H1 (cell line): ENCODE data around the gene KRT77. TPM values are rescaled to one million over a fixed set of nuclear protein-coding genes. Genes with fewer than 3 reads are reported as not detected.

Source experiments
- CTCF ChIA-PET: fragments of 300-600 bp; sonication (Branson Sonifier 250); formaldehyde crosslinking; loops from one replicate; lab custom pipeline; 2021; ENCODE audit not compliant: partially characterized antibody; lab: Charles Lee
- POLR2A ChIA-PET: fragments of 300-600 bp; sonication (Branson Sonifier 250); formaldehyde crosslinking; loops from one replicate; lab custom pipeline; 2021; ENCODE audit warnings: inconsistent platforms; ENCODE audit not compliant: partially characterized antibody; lab: Charles Lee
- DNase-seq, 2 experiments: peaks; one replicate each; pipeline versions ENCODE4 v3.0.0 to v3.0.0-alpha.2; 2010 to 2022; ENCODE audit warnings: low spot score in 2 of 2, low read depth in 1 of 2, mixed read lengths in 1 of 2
- FAIRE-seq: peaks from 2 replicates; lab custom pipeline; 2011; peaks lifted over from hg19 to GRCh38; lab: Jason Lieb, UNC
- H2AFZ ChIP-seq: 2 replicates; pipeline ENCODE4 v1.8.1; 2012; ENCODE audit warnings: low read length, inconsistent platforms
- H2AK5ac ChIP-seq: 2 replicates; pipeline ENCODE4 v1.6.1; 2013; ENCODE audit warnings: low read depth, low read length
- H2BK120ac ChIP-seq: replicated peaks from 2 replicates; pipeline ENCODE3; 2013; ENCODE audit warnings: low read depth, low read length, inconsistent platforms
- H2BK12ac ChIP-seq: 2 replicates; pipeline ENCODE4 v1.6.1; 2013; ENCODE audit warnings: low read depth, low read length
- H2BK15ac ChIP-seq: 2 replicates; pipeline ENCODE4 v1.6.1; 2013; ENCODE audit warnings: low read length
- H2BK20ac ChIP-seq: 2 replicates; pipeline ENCODE4 v1.6.1; 2013; ENCODE audit warnings: low read length
- H2BK5ac ChIP-seq: 2 replicates; pipeline ENCODE4 v1.6.1; 2013; ENCODE audit warnings: low read depth, low read length
- H3K14ac ChIP-seq: 2 replicates; pipeline ENCODE4 v1.6.1; 2013; ENCODE audit warnings: inconsistent platforms; ENCODE audit not compliant: insufficient read length
- H3K18ac ChIP-seq: 2 replicates; pipeline ENCODE4 v1.6.1; 2013; ENCODE audit warnings: low read length; ENCODE audit errors: extremely low read depth
- H3K23ac ChIP-seq: 2 replicates; pipeline ENCODE4 v1.6.1; 2013; ENCODE audit warnings: inconsistent platforms; ENCODE audit not compliant: insufficient read length
- H3K23me2 ChIP-seq: 2 replicates; pipeline ENCODE4 v1.6.1; 2013; ENCODE audit warnings: low read depth, low read length
- H3K27ac ChIP-seq: 2 replicates; pipeline ENCODE4 v1.6.1; 2011; ENCODE audit warnings: low read depth, low read length, inconsistent platforms
- H3K27me3 ChIP-seq, 4 experiments: replicated peaks in 1 of 4; 1 replicate in 1 of 4; 2 replicates in 3 of 4; pipeline versions ENCODE4 v1.6.1 to v1.8.1; 2011 to 2013; ENCODE audit warnings: low read length in 3 of 4, mild to moderate bottlenecking in 3 of 4, inconsistent platforms in 2 of 4, mixed read lengths in 2 of 4, moderate library complexity in 1 of 4; ENCODE audit not compliant: control insufficient read depth in 3 of 4, insufficient read depth in 3 of 4; ENCODE audit errors: extremely low read depth in 1 of 4
- H3K36me3 ChIP-seq, 4 experiments: 2 replicates each; pipeline versions ENCODE4 v1.6.1 to v1.8.1; 2011 to 2013; ENCODE audit warnings: mild to moderate bottlenecking in 4 of 4, low read length in 3 of 4, moderate library complexity in 2 of 4, control low read depth in 1 of 4, inconsistent platforms in 1 of 4; ENCODE audit not compliant: insufficient read depth in 4 of 4, control insufficient read depth in 2 of 4
- H3K4ac ChIP-seq: replicated peaks from 2 replicates; pipeline ENCODE3; 2013; ENCODE audit warnings: low read length, low read depth, mixed read lengths, inconsistent platforms; ENCODE audit not compliant: insufficient read length
- H3K4me1 ChIP-seq, 4 experiments: replicated peaks in 1 of 4; 1 replicate in 1 of 4; 2 replicates in 3 of 4; pipeline versions ENCODE4 v1.6.1 to v1.8.1; 2011 to 2013; ENCODE audit warnings: low read length in 3 of 4, inconsistent platforms in 2 of 4, mixed read lengths in 1 of 4; ENCODE audit not compliant: insufficient read depth in 4 of 4, control insufficient read depth in 3 of 4
- H3K4me2 ChIP-seq, 2 experiments: 2 replicates each; pipeline versions ENCODE4 v1.6.1 to v1.8.1; 2011 to 2013; ENCODE audit warnings: low read depth in 2 of 2, low read length in 2 of 2, control low read depth in 1 of 2, inconsistent platforms in 1 of 2, mild to moderate bottlenecking in 1 of 2; ENCODE audit not compliant: insufficient read depth in 1 of 2
- H3K4me3 ChIP-seq, 4 experiments: fragments of 200-600, 300-600 bp in 1 of 4; sonication (generic), shearing (Covaris generic), sonication (Bioruptor Twin) in 1 of 4; 2 replicates each; pipeline versions ENCODE4 v1.5.1 to v1.8.1; 2011 to 2016; ENCODE audit warnings: low read length in 4 of 4, low read depth in 3 of 4, control low read depth in 2 of 4, inconsistent platforms in 2 of 4, mild to moderate bottlenecking in 2 of 4, mixed read lengths in 1 of 4, moderate library complexity in 1 of 4; ENCODE audit not compliant: insufficient read depth in 2 of 4; ENCODE audit errors: extremely low read depth in 1 of 4
- H3K56ac ChIP-seq: replicated peaks from 2 replicates; pipeline ENCODE3; 2013; ENCODE audit warnings: low read depth, mild to moderate bottlenecking, mixed read lengths, low read length, inconsistent platforms; ENCODE audit not compliant: insufficient read length
- H3K79me1 ChIP-seq: 2 replicates; pipeline ENCODE4 v1.6.1; 2013; ENCODE audit warnings: low read depth, low read length, control low read depth
- H3K79me2 ChIP-seq, 2 experiments: 2 replicates each; pipeline versions ENCODE4 v1.6.1 to v1.8.1; 2012 to 2013; ENCODE audit warnings: low read length in 2 of 2, mild to moderate bottlenecking in 2 of 2, inconsistent platforms in 1 of 2; ENCODE audit not compliant: insufficient read depth in 2 of 2, control insufficient read depth in 1 of 2
- H3K9ac ChIP-seq, 4 experiments: replicated peaks in 1 of 4; 1 replicate in 1 of 4; 2 replicates in 3 of 4; pipeline versions ENCODE4 v1.6.1 to v1.8.1; 2011 to 2013; ENCODE audit warnings: low read depth in 3 of 4, low read length in 3 of 4, control low read depth in 2 of 4, mild to moderate bottlenecking in 2 of 4, moderate library complexity in 2 of 4, inconsistent platforms in 1 of 4; ENCODE audit errors: extremely low read depth in 1 of 4
- H3K9me3 ChIP-seq, 2 experiments: 2 replicates each; pipeline versions ENCODE4 v1.6.1 to v1.8.1; 2012 to 2013; ENCODE audit warnings: mild to moderate bottlenecking in 2 of 2, moderate library complexity in 2 of 2, control low read depth in 1 of 2, inconsistent platforms in 1 of 2, low read depth in 1 of 2, low read length in 1 of 2, mixed read lengths in 1 of 2; ENCODE audit not compliant: insufficient read depth in 2 of 2
- H4K20me1 ChIP-seq, 2 experiments: replicated peaks in 1 of 2; 2 replicates each; pipeline versions ENCODE3 to v1.8.1; 2011 to 2013; ENCODE audit warnings: inconsistent platforms in 2 of 2, low read length in 2 of 2, mild to moderate bottlenecking in 1 of 2; ENCODE audit not compliant: insufficient read depth in 2 of 2, control insufficient read depth in 1 of 2
- H4K5ac ChIP-seq: 2 replicates; pipeline ENCODE4 v1.6.1; 2013; ENCODE audit warnings: low read length, low read depth, mixed read lengths, inconsistent platforms; ENCODE audit not compliant: insufficient read length
- H4K8ac ChIP-seq: 2 replicates; pipeline ENCODE4 v1.8.0; 2013; ENCODE audit warnings: mild to moderate bottlenecking, moderate library complexity, low read length, inconsistent platforms; ENCODE audit not compliant: insufficient read depth; ENCODE audit errors: extremely low read depth
- H4K91ac ChIP-seq: replicated peaks from 2 replicates; pipeline ENCODE3; 2013; ENCODE audit warnings: low read length, mixed read lengths, inconsistent platforms; ENCODE audit not compliant: insufficient read length
- CHD2 ChIP-seq: IDR thresholded peaks from 2 replicates; pipeline ENCODE4 v1.6.1; 2012; ENCODE audit warnings: low read length, improper control_type of control experiment
- HDAC2 ChIP-seq, 2 experiments: fragments of 300-600 bp in 1 of 2; sonication (generic) in 1 of 2; IDR thresholded peaks; 2 replicates each; pipeline ENCODE4 v1.6.1; 2011 to 2012; ENCODE audit warnings: low read depth in 2 of 2, low read length in 2 of 2, mild to moderate bottlenecking in 2 of 2, moderate library complexity in 2 of 2, borderline replicate concordance in 1 of 2, inconsistent platforms in 1 of 2
- NRF1 ChIP-seq: IDR thresholded peaks from 2 replicates; pipeline ENCODE4 v1.6.1; 2011; ENCODE audit warnings: mild to moderate bottlenecking, low read depth, low read length, improper control_type of control experiment
- PHF8 ChIP-seq: fragments of 200-600 bp; sonication (generic); conservative IDR thresholded peaks from 2 replicates; pipeline ENCODE4 v1.7.1; 2012; ENCODE audit warnings: low read depth, mild to moderate bottlenecking, inconsistent platforms, low read length, moderate library complexity
- POLR2A ChIP-seq, 2 experiments: IDR thresholded peaks; 1 replicate in 1 of 2; 2 replicates in 1 of 2; pipeline ENCODE4 v1.6.1; 2011; ENCODE audit warnings: low read depth in 2 of 2, low read length in 2 of 2, mild to moderate bottlenecking in 2 of 2; ENCODE audit errors: control extremely low read depth in 1 of 2
- RAD21 ChIP-seq, 2 experiments: IDR thresholded peaks in 1 of 2; conservative IDR thresholded peaks in 1 of 2; 2 replicates each; pipeline ENCODE4 v1.6.1; 2011; ENCODE audit warnings: low read depth in 2 of 2, low read length in 2 of 2, improper control_type of control experiment in 1 of 2, inconsistent platforms in 1 of 2, mild to moderate bottlenecking in 1 of 2, moderate library complexity in 1 of 2
- ZNF274 ChIP-seq: IDR thresholded peaks from 2 replicates; pipeline ENCODE4 v1.7.0; 2012; ENCODE audit warnings: low read length, borderline replicate concordance; ENCODE audit errors: extremely low read depth
- WGBS, 2 experiments: shearing (Covaris generic) in 1 of 2; methylation state at CpG; one replicate each; pipeline versions ENCODE4 v1.1.6 to v1.1.7; 2013 to 2015; ENCODE audit warnings: low lambda C conversion rate in 2 of 2, mixed read lengths in 2 of 2, inconsistent platforms in 1 of 2, low coverage in 1 of 2, missing lambda C conversion rate in 1 of 2; ENCODE audit not compliant: insufficient replicate concordance in 2 of 2, insufficient coverage in 1 of 2, insufficient read length in 1 of 2; ENCODE audit errors: extremely low coverage in 1 of 2, missing lambda C conversion rate in 1 of 2; 5-methylcytosine and 5-hydroxymethylcytosine counted together
- polyA plus RNA-seq, 7 experiments: library from polyadenylated mRNA; depleted of rRNA in 3 of 7; stranded (reverse) in 5 of 7; unstranded in 2 of 7; fragments of >200 nt in 5 of 7; fragments of 200-250 nt in 2 of 7; gene quantifications; 1 replicate in 5 of 7; 2 replicates in 1 of 7; 4 replicates in 1 of 7; pipeline versions ENCODE4 v1.2.1 to v1.2.3, GENCODE V29; 2011 to 2013; ENCODE audit warnings: missing spikeins in 2 of 7, mixed read lengths in 2 of 7
- total RNA-seq: library from RNA; stranded (reverse); fragmentation: NEBNext Ultra II Directional; extraction: Animal tissue kit (Norgen Biotek cat#: 25700); gene quantifications from 2 replicates; pipeline ENCODE4 v1.2.1, GENCODE V29; 2021
- TF ChIP-seq, protein P1 (sequence below): IDR thresholded peaks from 2 replicates; pipeline ENCODE4 v1.6.1; 2012; ENCODE audit warnings: inconsistent platforms
- TF ChIP-seq, protein P2 (sequence below): IDR thresholded peaks from 2 replicates; pipeline ENCODE4 v1.6.1; 2011; ENCODE audit warnings: low read length, improper control_type of control experiment

KRT77 gene
- total and polyA plus RNA-seq, 2 of the 8 experiments (the other 6 are each of a cell fraction or from before 2014, with no cell fraction given): 0.02 TPM; not detected in 1

DNA sequence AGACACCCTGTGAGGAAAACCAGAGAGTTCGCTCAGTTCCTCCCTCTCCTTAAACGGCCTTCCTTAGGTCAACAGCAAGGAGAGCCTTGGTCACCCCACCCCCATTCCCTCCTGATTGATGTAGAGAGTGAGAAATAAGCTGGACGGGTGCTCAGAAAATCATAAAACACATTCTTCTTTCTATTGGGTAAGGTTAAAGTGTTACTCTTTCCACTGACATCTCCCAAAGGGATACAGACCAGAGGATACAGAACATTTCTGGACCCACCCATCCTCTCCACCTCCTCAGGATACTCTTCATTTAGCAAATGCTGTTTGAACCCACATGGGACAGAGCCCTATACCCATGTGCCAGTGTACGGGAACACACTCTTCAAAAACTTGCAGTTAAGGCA is 11.6 kb upstream of the KRT77 start:
- Histone ChIP-seq H3K27ac (no peak overlapping the region), H3K23me2 (peaks cover 5% of the 10 kb centered on the region; the same call in 1 of the 2 replicates), H3K18ac (no peak overlapping the region), H4K8ac (no peak overlapping the region), H3K36me3 (no peaks in the 10 kb centered on the region), H3K9ac (no peak overlapping the region), H2BK120ac (no peak overlapping the region), H2BK5ac (no peak overlapping the region), H3K23ac (no peak overlapping the region), H4K20me1 (peaks cover 0 to 2% of the 10 kb centered on the region in 2 experiments), H4K5ac (no peak overlapping the region), H3K4me3 (peak overlapping the region in 1 of 4 experiments; percentile 60; a peak in 1 of 8 replicates), H3K9me3 (no peaks in the 10 kb centered on the region), H2BK15ac (no peak overlapping the region), H3K4me1 (peaks cover 0 to 7% (median 0%) of the 10 kb centered on the region in 4 experiments; a peak in 3 of 7 replicates), H3K4me2 (peak overlapping the region in 1 of 2 experiments; percentile 57; a peak in 2 of 4 replicates), H2BK20ac (no peak overlapping the region), H2AFZ (peak overlapping the region; percentile 72; the same call in 1 of the 2 replicates), H2BK12ac (no peak overlapping the region), H3K79me2 (no peaks in the 10 kb centered on the region), H3K79me1 (no peaks in the 10 kb centered on the region), H2AK5ac (no peak overlapping the region), H3K27me3 (peaks cover 8 to 32% (median 26%) of the 10 kb centered on the region in 4 experiments), H3K4ac (no peak overlapping the region), H3K14ac (no peak overlapping the region), H4K91ac (no peak overlapping the region), H3K56ac (no peak overlapping the region)
- ChIA-PET CTCF (interaction anchor here (0.6 to 6.2 kb wide), 32 partner anchors 8 to 402 kb away, joined by 3 to 30 read pairs (median 5); no protein-coding TSS in a partner anchor), POLR2A (interaction anchor here (0.8 to 1.9 kb wide), 2 partner anchors 11 to 234 kb away, joined by 4 to 5 read pairs; partner anchors contain the start of gene KRT18)
- 87% methylated on average over 4 of the region's 4 CpGs; no CpG with 5 or more reads in 1 of the 2 experiments for WGBS, 2 experiments
- FAIRE-seq: no peak
- no peak for DNase-seq
- TF ChIP-seq HDAC2 (IDR thresholded peaks at IDR 0.05; ENCODE audit: borderline replicate concordance in 1 of 2, low read depth in 2 of 2, low read length in 2 of 2) (no peak), NRF1 (no peak), POLR2A (IDR thresholded peaks at IDR 0.05; ENCODE audit: control extremely low read depth in 1 of 2, low read depth in 2 of 2, low read length in 2 of 2) (no peak), ZNF274 (no peak), CHD2 (no peak), PHF8 (no peak), RAD21 (IDR thresholded peaks at IDR 0.05 in 1 of 2, conservative IDR thresholded peaks at IDR 0.05 in 1 of 2; ENCODE audit: low read depth in 2 of 2, low read length in 2 of 2) (no peak)
- TF ChIP-seq, protein P1, sequence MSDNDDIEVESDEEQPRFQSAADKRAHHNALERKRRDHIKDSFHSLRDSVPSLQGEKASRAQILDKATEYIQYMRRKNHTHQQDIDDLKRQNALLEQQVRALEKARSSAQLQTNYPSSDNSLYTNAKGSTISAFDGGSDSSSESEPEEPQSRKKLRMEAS: no peak
- TF ChIP-seq, protein P2, sequence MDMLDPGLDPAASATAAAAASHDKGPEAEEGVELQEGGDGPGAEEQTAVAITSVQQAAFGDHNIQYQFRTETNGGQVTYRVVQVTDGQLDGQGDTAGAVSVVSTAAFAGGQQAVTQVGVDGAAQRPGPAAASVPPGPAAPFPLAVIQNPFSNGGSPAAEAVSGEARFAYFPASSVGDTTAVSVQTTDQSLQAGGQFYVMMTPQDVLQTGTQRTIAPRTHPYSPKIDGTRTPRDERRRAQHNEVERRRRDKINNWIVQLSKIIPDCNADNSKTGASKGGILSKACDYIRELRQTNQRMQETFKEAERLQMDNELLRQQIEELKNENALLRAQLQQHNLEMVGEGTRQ: no peak
